Tibial nerve (tissue), 4 donors: ENCODE data around the gene ARMC9.

ENCODE experiments used
- EP300 ChIP-seq, 2 donors: sonication (generic); formaldehyde crosslinking; IDR thresholded peaks; one replicate each; pipeline ENCODE4 v1.6.1; 2017; ENCODE audit warnings: antibody characterized with exemption in 2 of 2, mild to moderate bottlenecking in 1 of 2
- TF ChIP-seq, protein P1 (sequence below), 5 experiments: fragments of 200-600 bp in 3 of 5; fragments of 450-650 bp in 2 of 5; sonication (generic) in 3 of 5; IDR thresholded peaks; one replicate each; pipeline ENCODE4 v1.5.1; 2016 to 2019; ENCODE audit warnings: antibody characterized with exemption in 5 of 5, mild to moderate bottlenecking in 3 of 5, moderate library complexity in 2 of 5

DNA sequence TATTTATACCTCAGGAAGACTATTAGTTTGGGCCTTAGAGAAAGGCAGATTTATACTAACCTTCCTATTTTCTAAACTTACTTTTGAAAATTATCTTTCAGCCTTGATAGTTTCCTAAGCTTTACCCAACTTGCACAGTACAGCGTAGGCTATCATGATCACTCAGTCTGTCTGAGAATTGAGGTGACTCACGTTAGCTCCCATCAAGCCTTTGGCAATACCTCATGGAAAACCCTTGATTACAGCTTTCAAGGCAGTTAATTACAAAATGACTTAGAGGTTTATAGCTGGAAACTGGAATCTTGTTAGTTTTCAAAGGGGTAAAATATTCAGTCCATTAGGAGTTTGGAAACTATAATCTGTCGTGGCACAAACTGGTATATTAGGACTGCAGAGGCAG lies 26.4 kb upstream of the ARMC9 start:
- TF ChIP-seq, protein P1, sequence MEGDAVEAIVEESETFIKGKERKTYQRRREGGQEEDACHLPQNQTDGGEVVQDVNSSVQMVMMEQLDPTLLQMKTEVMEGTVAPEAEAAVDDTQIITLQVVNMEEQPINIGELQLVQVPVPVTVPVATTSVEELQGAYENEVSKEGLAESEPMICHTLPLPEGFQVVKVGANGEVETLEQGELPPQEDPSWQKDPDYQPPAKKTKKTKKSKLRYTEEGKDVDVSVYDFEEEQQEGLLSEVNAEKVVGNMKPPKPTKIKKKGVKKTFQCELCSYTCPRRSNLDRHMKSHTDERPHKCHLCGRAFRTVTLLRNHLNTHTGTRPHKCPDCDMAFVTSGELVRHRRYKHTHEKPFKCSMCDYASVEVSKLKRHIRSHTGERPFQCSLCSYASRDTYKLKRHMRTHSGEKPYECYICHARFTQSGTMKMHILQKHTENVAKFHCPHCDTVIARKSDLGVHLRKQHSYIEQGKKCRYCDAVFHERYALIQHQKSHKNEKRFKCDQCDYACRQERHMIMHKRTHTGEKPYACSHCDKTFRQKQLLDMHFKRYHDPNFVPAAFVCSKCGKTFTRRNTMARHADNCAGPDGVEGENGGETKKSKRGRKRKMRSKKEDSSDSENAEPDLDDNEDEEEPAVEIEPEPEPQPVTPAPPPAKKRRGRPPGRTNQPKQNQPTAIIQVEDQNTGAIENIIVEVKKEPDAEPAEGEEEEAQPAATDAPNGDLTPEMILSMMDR (IDR thresholded peaks at IDR 0.05): no peak
- TF ChIP-seq EP300 (IDR thresholded peaks at IDR 0.05): no peak
